BJ (cell line): Measurements from ENCODE around the gene PRSS2. TPM values are rescaled to one million over a fixed set of nuclear protein-coding genes. Genes with fewer than 3 reads are reported as not detected.

Experiments
- CTCF ChIA-PET: fragments of 350-600 bp; formaldehyde crosslinking; extraction: SDS; loops from one replicate; lab custom pipeline; 2021; ENCODE audit warnings: antibody characterized with exemption, inconsistent platforms; lab: Yijun Ruan, JAX
- POLR2A ChIA-PET: fragments of 300-600 bp; sonication (Branson Sonifier 250); formaldehyde crosslinking; extraction: SDS; loops from one replicate; lab custom pipeline; 2021; ENCODE audit warnings: antibody characterized with exemption; lab: Charles Lee
- DNase-seq: peaks from one replicate; pipeline ENCODE4 v3.0.0-alpha.2; 2011; ENCODE audit warnings: low read depth
- H3K27me3 ChIP-seq: 2 replicates; pipeline ENCODE4 v1.6.0; 2011; ENCODE audit warnings: low read length; ENCODE audit not compliant: control insufficient read depth, insufficient read depth
- H3K36me3 ChIP-seq: 2 replicates; pipeline ENCODE4 v1.5.1; 2011; ENCODE audit warnings: low read length; ENCODE audit not compliant: control insufficient read depth, insufficient read depth
- H3K4me3 ChIP-seq: 2 replicates; pipeline ENCODE4 v1.5.1; 2011; ENCODE audit warnings: low read depth, mild to moderate bottlenecking, control low read depth, low read length
- CTCF ChIP-seq: IDR thresholded peaks from 2 replicates; pipeline ENCODE4 v1.5.1; 2011; ENCODE audit warnings: low read depth, mild to moderate bottlenecking, control low read depth, inconsistent platforms, low read length, moderate library complexity; ENCODE audit not compliant: insufficient read depth
- polyA plus RNA-seq: library from polyadenylated mRNA; depleted of rRNA; stranded (reverse); fragments of >200 nt; gene quantifications from 2 replicates; pipeline ENCODE4 v1.2.3, GENCODE V29; 2011

Gene PRSS2
- polyA plus RNA-seq, 1 experiment = not detected

GRCh38 chr7:142788303-142789289, 17.8 kb downstream of the PRSS2 start:
- Histone ChIP-seq H3K27me3 (peaks cover 9% of the 10 kb centered on the region), H3K36me3 (no peaks in the 10 kb centered on the region), H3K4me3 (no peak overlapping the region)
- TF ChIP-seq CTCF = no peak
- ChIA-PET CTCF (interaction anchor here (1.0 to 2.3 kb wide), 9 partner anchors 185 to 291 kb away, joined by 3 to 10 read pairs (median 4); no protein-coding TSS in a partner anchor), POLR2A (no interaction called here)
- DNase-seq = no peak

DNA sequence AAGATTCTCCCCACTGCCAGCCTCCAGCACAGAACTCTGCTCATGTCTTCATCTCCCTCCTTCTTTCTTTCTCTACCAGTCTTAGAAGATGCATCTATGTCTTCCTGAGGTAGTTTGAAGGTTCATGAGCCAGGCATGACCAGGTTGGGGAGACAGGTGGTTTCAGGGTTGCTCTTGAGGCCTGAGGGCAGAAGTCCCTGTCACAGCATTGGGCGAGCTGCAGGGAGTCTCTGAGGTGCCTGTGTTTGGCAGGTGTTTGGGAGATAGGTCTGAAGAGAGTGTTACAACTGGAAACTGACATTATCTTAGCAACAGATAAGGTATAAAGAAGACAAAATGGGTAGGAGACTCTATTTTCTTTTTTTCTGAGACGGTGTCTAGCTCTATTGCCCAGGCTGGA, 18.7 kb downstream of the PRSS2 start:
- no peak for TF ChIP-seq CTCF

GRCh38 chr7:142790056-142790455, 19.3 kb downstream of the PRSS2 start:
- POLR2A ChIA-PET = no interaction called here
- Histone ChIP-seq H3K4me3 (no peak overlapping the region), H3K36me3 (no peaks in the 10 kb centered on the region), H3K27me3 (peaks cover 9% of the 10 kb centered on the region)
- no peak for TF ChIP-seq CTCF
- CTCF ChIA-PET = interaction anchor here (0.6 to 2.3 kb wide), 7 partner anchors 12 to 294 kb away, joined by 3 to 7 read pairs (median 4); no protein-coding TSS in a partner anchor
- DNase-seq = no peak

More for the DNA sequence above, 18.7 kb downstream of the PRSS2 start:
- POLR2A ChIA-PET = no interaction called here
- DNase-seq = no peak
- no peak overlapping the region for H3K4me3 ChIP-seq
- no peaks in the 10 kb centered on the region for H3K36me3 ChIP-seq
- CTCF ChIA-PET = interaction anchor here (1.0 to 2.3 kb wide), 5 partner anchors 186 to 290 kb away, joined by 3 to 6 read pairs (median 4); no protein-coding TSS in a partner anchor
- H3K27me3 ChIP-seq = peaks cover 9% of the 10 kb centered on the region

- Histone ChIP-seq H3K36me3 (no peaks in the 10 kb centered on the region), H3K4me3 (no peak overlapping the region), H3K27me3 (peaks cover 9% of the 10 kb centered on the region)
- DNase-seq = no peak
- POLR2A ChIA-PET = no interaction called here
- no peak for TF ChIP-seq CTCF
- CTCF ChIA-PET = interaction anchor here (0.6 to 1.8 kb wide), 4 partner anchors 13 to 294 kb away, joined by 3 to 7 read pairs (median 3); no protein-coding TSS in a partner anchor
Measured at GRCh38 chr7:142790555-142790954, 19.8 kb downstream of the PRSS2 start.

- TF ChIP-seq CTCF = no peak
- DNase-seq = no peak
- Histone ChIP-seq H3K4me3 (no peak overlapping the region), H3K36me3 (no peaks in the 10 kb centered on the region), H3K27me3 (peaks cover 17% of the 10 kb centered on the region)
- POLR2A ChIA-PET = no interaction called here
- CTCF ChIA-PET = interaction anchor here (1.1 to 3.8 kb wide), 3 partner anchors 9 to 267 kb away, joined by 3 to 34 read pairs (median 7); no protein-coding TSS in a partner anchor
Measured at GRCh38 chr7:142791502-142791901, 20.7 kb downstream of the PRSS2 start.
